SHP77 treated with DMSO at 0.1 percent for 48 hours (cell line): ENCODE data around the gene RNU1-4.
"Not testable (repeated sequence)": the region's sequence is repeated elsewhere in the genome, so short reads cannot be mapped to it uniquely, and the experiment has no call there.

Experiments
- DNase-seq: peaks from one replicate; lab custom pipeline; 2025; lab: John Stamatoyannopoulos, UW

RNU1-4 gene

DNA sequence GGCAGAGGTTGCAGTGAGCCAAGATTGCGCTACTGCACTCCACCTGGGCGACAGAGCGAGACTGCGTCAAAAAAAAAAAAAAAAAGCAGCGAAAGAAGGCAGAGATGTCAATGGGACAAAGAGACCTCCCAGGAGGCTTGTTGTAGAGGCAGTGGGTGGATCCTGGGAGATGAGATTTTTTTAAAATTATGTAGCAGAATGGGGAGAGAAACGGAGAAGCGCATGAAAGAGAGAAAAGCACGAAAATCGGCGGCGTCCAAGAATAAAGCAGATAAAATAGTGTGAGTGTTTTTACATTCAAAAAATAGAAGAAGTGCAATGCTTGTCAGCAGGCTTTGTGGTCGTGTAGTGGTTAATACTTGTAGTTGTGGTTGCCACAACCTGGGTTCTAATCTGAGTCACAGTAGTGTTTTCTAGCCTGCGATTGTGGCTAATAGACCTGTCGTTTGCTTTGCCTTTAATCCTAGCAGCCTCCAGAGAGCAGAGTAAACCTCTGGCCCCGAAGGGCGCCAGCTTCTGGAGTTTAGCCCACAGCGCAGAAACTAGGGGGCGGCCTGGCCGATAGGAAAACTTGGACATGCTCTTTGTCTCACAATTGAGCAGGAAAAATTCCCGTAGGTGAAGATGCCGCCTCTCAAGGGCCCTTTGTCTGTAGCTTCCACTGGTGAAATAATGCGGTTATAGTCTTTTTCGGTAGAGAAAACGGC lies 11.9 kb upstream of the RNU1-4 start:
- not testable (repeated sequence) for DNase-seq

GRCh38 chr1:16732254-16732896 lies 7.9 kb upstream of the RNU1-4 start:
- DNase-seq, result not testable (repeated sequence)

GRCh38 chr1:16741230-16741629 lies 914 bp downstream of the RNU1-4 start:
- not testable (repeated sequence) for DNase-seq

- not testable (repeated sequence) for DNase-seq
Measured at GRCh38 chr1:16747660-16748059, 7.3 kb downstream of the RNU1-4 start.

DNA sequence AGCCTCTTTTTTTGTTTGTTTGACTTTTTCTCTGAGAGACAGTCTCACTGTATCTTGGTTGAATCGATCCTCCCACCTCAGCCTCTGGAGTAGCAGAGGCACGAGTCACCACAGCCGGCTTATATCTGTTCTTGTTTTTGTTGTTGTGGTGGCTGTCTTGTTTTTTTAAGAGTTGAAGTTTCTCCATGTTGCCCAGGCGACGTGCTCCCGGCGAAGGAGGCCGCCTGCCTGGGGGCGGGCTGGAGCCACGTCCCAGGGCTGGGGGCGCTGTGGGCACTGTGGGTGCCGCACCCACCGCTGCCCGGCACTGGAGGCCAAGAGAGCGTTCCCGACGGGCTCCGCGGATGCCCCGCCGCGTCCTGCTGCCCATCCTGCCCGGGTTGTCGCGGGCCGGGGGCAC lies 8.4 kb downstream of the RNU1-4 start:
- DNase-seq, result not testable (repeated sequence)

GRCh38 chr1:16749910-16750888 lies 9.9 kb downstream of the RNU1-4 start:
- not testable (repeated sequence) for DNase-seq

GRCh38 chr1:16752770-16753169 lies 12.5 kb downstream of the RNU1-4 start:
- DNase-seq, result not testable (repeated sequence)

GRCh38 chr1:16755385-16755784 lies 15.1 kb downstream of the RNU1-4 start:
- not testable (repeated sequence) for DNase-seq

- not testable (repeated sequence) for DNase-seq
Measured at GRCh38 chr1:16755932-16756331, 15.6 kb downstream of the RNU1-4 start.

DNA sequence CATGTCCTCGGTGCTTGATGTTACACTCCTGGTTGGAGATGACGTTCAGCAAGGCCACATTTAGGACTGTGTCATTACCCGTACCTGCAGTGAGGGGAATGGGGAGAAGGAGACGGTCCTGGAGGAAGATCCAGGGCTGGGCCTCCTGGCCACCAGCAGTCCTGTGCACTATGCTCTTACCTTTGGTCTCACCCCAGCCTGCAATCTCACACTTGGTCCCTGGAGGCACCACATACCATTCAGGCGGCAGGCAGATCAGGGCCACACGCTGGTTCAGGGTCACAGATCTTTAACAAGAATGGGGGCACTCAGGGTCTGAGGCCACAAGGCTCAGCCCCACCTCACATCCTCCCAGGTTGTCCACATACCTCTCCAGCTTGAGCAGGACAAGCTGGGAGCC lies 17.3 kb downstream of the RNU1-4 start:
- not testable (repeated sequence) for DNase-seq

GRCh38 chr1:16758060-16758459 lies 17.7 kb downstream of the RNU1-4 start:
- DNase-seq, result not testable (repeated sequence)

- not testable (repeated sequence) for DNase-seq
Measured at GRCh38 chr1:16759041-16759493, 18.8 kb downstream of the RNU1-4 start.

- DNase-seq, result not testable (repeated sequence)
Measured at GRCh38 chr1:16759650-16760455, 19.5 kb downstream of the RNU1-4 start.

DNA sequence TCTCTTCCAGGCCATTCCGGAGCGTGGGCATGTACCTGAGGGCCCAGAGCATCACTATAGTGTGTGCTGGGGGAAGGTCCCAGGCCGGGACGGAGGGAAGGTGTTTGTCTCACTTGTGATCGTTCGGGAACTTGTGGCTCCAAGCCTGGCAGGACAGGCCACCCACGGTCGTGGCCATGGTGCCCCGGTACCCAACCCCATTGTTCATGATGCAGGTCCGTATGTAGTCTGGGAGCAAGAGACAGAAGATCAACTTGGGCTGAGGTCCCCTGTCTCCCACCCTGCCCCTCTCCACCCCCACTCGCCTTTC lies 20.1 kb downstream of the RNU1-4 start:
- DNase-seq, result not testable (repeated sequence)

DNA sequence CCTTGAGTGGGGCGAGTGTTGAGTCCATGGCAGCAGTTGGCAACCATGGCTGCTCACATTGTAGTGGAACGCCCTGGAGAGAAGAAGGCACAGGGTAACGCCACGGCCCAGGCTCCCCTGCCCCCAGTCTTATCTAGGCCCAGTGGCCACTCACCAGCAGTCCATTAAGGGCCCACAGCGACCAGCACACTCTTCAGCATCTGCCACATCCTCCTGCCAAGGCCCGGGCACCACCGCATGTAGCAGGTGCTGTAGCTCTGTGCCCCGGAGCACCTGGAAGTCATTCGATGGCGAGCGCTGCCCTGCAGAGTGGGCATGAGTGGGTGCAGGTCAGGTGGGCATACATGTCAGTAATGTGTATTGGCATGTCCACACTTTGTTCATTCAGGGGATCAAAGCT lies 20.5 kb downstream of the RNU1-4 start:
- not testable (repeated sequence) for DNase-seq

DNA sequence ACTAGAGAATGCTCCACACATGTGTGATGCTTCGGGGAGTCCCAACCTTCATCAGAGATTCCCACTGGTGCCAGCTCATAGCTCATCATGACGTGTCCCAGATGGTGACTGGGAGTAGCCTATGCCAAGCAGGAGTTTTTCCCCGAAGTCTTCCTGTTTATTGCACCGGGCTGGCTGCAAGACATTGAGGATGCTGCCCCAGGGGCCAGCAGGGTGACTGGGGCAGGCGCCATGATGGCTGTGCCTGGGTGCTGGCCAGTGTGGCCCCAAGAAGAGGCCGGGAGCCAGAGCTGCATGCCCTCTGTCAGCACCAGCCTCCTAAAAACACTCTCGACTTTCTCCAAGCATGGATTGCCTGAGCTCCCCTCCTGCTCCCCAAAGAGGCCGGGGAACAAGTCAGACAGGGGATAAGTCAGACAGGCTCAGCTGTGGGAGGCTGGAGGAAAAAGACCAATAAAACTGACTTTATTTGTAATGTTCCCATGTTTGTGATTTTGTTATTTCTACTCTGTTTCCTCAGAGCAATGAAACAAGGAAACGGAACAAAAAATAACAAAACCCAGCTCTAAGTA lies 24.0 kb downstream of the RNU1-4 start:
- DNase-seq, result not testable (repeated sequence)

GRCh38 chr1:16764820-16765655 lies 24.7 kb downstream of the RNU1-4 start:
- not testable (repeated sequence) for DNase-seq

DNA sequence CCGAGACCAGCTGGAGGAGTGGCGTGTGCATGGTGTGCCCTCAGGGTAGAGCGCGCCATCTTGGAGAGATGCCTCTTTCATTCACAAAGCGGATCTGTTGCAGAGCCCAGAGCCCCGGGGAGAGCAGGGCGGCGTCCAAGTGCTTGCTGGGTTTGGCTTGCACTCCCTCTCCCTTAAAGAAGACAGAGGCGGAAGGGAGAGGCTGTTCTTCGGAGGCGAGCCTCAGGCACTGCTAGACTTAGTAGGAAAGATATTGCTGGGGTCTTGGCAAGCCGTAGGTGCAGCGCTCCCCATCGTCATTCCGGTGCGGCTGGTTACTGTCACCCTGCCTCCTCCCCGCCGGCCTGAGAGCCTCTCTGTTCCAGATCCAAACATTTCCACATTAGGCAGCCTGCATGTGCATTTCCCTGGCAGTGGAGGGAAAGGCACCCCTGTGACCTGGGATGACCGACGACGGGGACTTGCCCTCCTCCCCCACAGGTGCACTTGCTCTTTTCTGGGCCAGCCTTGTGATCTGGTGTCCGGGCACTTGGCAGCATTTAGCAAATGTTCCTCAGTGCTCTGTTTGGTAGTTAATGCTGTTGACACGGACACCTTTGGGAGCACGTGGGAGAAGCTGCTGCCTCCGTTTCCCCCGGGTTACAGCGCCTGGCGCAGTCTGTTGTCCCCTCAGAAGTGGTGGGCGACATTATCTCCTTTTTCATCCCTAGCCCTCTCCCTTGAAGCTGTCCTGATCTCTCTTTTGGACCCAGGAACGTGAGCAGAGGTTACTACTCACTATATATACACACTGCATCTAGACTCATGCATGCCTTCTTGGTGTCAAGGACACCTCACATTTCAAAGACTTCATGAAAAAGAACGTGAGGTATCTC lies 25.7 kb downstream of the RNU1-4 start:
- DNase-seq, result not testable (repeated sequence)

DNA sequence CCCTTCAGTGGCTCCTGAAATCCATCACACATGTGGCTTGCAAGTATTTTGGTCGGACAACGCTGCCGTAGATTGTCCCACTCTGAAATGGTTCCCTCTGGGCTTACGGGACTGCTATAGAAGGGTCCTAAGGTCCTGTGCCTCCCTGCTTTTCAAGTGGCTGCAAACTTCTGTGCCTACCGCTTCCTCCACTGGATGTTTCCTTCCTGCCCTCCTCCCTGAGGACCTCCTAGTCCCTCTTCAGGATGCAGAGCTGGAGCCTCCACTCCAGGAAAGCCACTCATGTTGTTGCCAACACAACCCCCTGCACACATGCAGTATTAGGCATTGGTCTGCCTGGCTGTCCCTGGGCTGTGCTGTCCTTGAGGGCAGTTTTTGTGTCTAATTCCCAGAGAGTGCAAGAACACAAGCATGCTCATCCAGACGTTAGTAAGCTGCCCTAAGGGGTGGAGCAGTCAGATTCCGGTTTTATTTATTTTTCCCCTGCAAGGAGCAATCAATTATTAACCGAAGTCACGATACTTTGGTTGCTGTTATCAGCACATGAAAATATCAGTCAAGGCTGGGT lies 26.5 kb downstream of the RNU1-4 start:
- not testable (repeated sequence) for DNase-seq
